RPMI8226 (cell line): ENCODE data around the gene SLC6A9.

ENCODE experiments used
- DNase-seq: peaks from one replicate; pipeline ENCODE4 v3.0.0-alpha.2; 2015

The SLC6A9 gene

GRCh38 chr1:43981636-43982035 is 49.6 kb downstream of the SLC6A9 start:
- DNase-seq: no peak

GRCh38 chr1:43981135-43981491 is 50.1 kb downstream of the SLC6A9 start:
- no peak for DNase-seq

- DNase-seq: peak; percentile 13
These were observed 50.8 kb downstream of the SLC6A9 start for GRCh38 chr1:43980255-43981134.

GRCh38 chr1:43979528-43980254 is 51.6 kb downstream of the SLC6A9 start:
- DNase-seq: peak; percentile 76

- DNase-seq: no peak
These were observed 52.1 kb downstream of the SLC6A9 start for GRCh38 chr1:43979261-43979527.

GRCh38 chr1:43978551-43979260 is 52.6 kb downstream of the SLC6A9 start, which contains the start of gene B4GALT2:
Gene B4GALT2, plus strand, starts transcription at chr1:43979210. Its CDS starts 1,951 bp downstream, at chr1:43981161.
- peak; percentile 72 for DNase-seq

GRCh38 chr1:43978264-43978550 is 53.1 kb downstream of the SLC6A9 start:
- DNase-seq: no peak

- DNase-seq: no peak
These were observed 53.6 kb downstream of the SLC6A9 start for GRCh38 chr1:43977376-43978263.

- no peak for DNase-seq
These were observed 54.4 kb downstream of the SLC6A9 start for GRCh38 chr1:43976890-43977289.

GRCh38 chr1:43976045-43976444 is 55.2 kb downstream of the SLC6A9 start:
- DNase-seq: no peak

- DNase-seq: peak; percentile 63
These were observed 55.9 kb downstream of the SLC6A9 start for GRCh38 chr1:43975249-43975961.

- DNase-seq: peak; percentile 99
These were observed 56.6 kb downstream of the SLC6A9 start, which contains the start of gene ATP6V0B for GRCh38 chr1:43974443-43975248. Gene ATP6V0B, plus strand, starts transcription at chr1:43974960. Its CDS starts 81 bp downstream, at chr1:43975041.

- DNase-seq: peak; percentile 77
These were observed 57.2 kb downstream of the SLC6A9 start for GRCh38 chr1:43973981-43974442.

- no peak for DNase-seq
These were observed 59.8 kb downstream of the SLC6A9 start for GRCh38 chr1:43971336-43971980.

GRCh38 chr1:43970911-43971310 is 60.4 kb downstream of the SLC6A9 start:
- DNase-seq: no peak

- DNase-seq: no peak
These were observed 60.8 kb downstream of the SLC6A9 start for GRCh38 chr1:43970502-43970901.

GRCh38 chr1:43969746-43970466 is 61.4 kb downstream of the SLC6A9 start, which contains the start of gene DPH2:
Gene DPH2, plus strand, starts transcription at chr1:43970010. Its CDS starts 166 bp downstream, at chr1:43970176.
- peak; percentile 99 for DNase-seq

- no peak for DNase-seq
These were observed 61.9 kb downstream of the SLC6A9 start for GRCh38 chr1:43969416-43969745.

- peak; percentile 75 for DNase-seq
These were observed 62.8 kb downstream of the SLC6A9 start for GRCh38 chr1:43968348-43968948.
